SK-N-MC (cell line): Measurements from ENCODE around the gene STK33.

ENCODE experiments used
- DNase-seq: peaks from one replicate; pipeline ENCODE4 v3.0.0-alpha.2; 2011; ENCODE audit warnings: low read depth, low spot score
- H3K27ac ChIP-seq: fragments of 200-600 bp; sonication (generic); 2 replicates; pipeline ENCODE4 v1.5.1; 2016; ENCODE audit warnings: mixed run types
- H3K36me3 ChIP-seq: fragments of 200-600 bp; sonication (generic); 2 replicates; pipeline ENCODE4 v1.6.1; 2017; ENCODE audit warnings: antibody characterized with exemption, low read length, mixed read lengths; ENCODE audit not compliant: insufficient read depth
- H3K4me3 ChIP-seq: fragments of 200-600 bp; sonication (generic); 2 replicates; pipeline ENCODE4 v1.5.1; 2016
- H3K9ac ChIP-seq: fragments of 200-600 bp; sonication (generic); 2 replicates; pipeline ENCODE4 v1.8.0; 2017; ENCODE audit warnings: mixed run types, mixed read lengths; ENCODE audit not compliant: insufficient read length
- H3K9me3 ChIP-seq: fragments of 200-600 bp; sonication (generic); 2 replicates; pipeline ENCODE4 v1.6.1; 2017; ENCODE audit warnings: low read depth, mild to moderate bottlenecking, antibody characterized with exemption, low read length, moderate library complexity, mixed read lengths
- EZH2 ChIP-seq: fragments of 200-600 bp; sonication (generic); IDR thresholded peaks from one replicate; pipeline ENCODE4 v1.6.1; 2017; ENCODE audit warnings: antibody characterized with exemption
- FOXP2 ChIP-seq: optimal IDR thresholded peaks from 2 replicates; pipeline ENCODE3; 2011; ENCODE audit warnings: mild to moderate bottlenecking, moderate library complexity; ENCODE audit not compliant: insufficient read depth; ENCODE audit errors: extremely low read length, control extremely low read depth
- POLR2AphosphoS5 ChIP-seq: IDR thresholded peaks from 2 replicates; pipeline ENCODE4 v1.6.1; 2012; ENCODE audit warnings: mild to moderate bottlenecking, low read depth, low read length, borderline replicate concordance

STK33 gene

GRCh38 chr11:8363921-8364320 lies 230.1 kb downstream of the STK33 start:
- no peak for DNase-seq
- H3K27ac ChIP-seq, result no peak overlapping the region
- no peak overlapping the region for H3K9ac ChIP-seq
- H3K36me3 ChIP-seq, result no peaks in the 10 kb centered on the region
- TF ChIP-seq POLR2AphosphoS5, result no peak
- no peaks in the 10 kb centered on the region for H3K9me3 ChIP-seq
- no peak overlapping the region for H3K4me3 ChIP-seq

DNA sequence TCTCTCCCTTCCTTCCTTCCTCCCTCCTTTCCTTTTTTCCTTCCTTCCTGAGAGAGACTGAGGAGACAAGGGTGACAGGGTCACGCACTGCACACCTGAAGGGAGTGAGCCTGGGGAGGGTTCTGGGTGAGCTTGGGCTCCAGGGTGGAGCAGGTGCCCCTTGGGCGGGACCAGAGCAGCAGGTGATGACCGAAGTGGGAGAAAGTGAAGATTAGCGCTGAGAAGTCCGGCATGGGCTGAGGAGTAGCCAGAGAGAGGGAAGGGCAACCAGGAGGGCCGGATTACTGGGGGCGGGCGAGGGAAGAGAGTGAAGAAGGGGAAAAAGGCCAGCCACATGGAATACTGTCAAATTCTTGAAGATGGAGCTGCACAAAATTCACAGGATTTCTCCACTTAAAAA lies 231.1 kb downstream of the STK33 start:
- no peak for TF ChIP-seq POLR2AphosphoS5
- TF ChIP-seq EZH2, result no peak
- no peak for TF ChIP-seq FOXP2
- no peak for DNase-seq

GRCh38 chr11:8362491-8362890 lies 231.5 kb downstream of the STK33 start:
- H3K27ac ChIP-seq, result no peak overlapping the region
- no peak overlapping the region for H3K9ac ChIP-seq
- H3K4me3 ChIP-seq, result no peak overlapping the region
- H3K9me3 ChIP-seq, result no peaks in the 10 kb centered on the region
- TF ChIP-seq EZH2 (no peak), POLR2AphosphoS5 (no peak), FOXP2 (no peak)
- no peaks in the 10 kb centered on the region for H3K36me3 ChIP-seq
- no peak for DNase-seq

More for the DNA sequence above, 231.1 kb downstream of the STK33 start:
- Histone ChIP-seq H3K36me3 (no peaks in the 10 kb centered on the region), H3K9me3 (no peaks in the 10 kb centered on the region), H3K27ac (no peak overlapping the region), H3K4me3 (no peak overlapping the region), H3K9ac (no peak overlapping the region)

GRCh38 chr11:8361664-8362210 lies 232.3 kb downstream of the STK33 start:
- TF ChIP-seq POLR2AphosphoS5 (no peak), FOXP2 (no peak), EZH2 (no peak)
- H3K27ac ChIP-seq, result no peak overlapping the region
- no peak for DNase-seq
- no peaks in the 10 kb centered on the region for H3K9me3 ChIP-seq
- no peak overlapping the region for H3K9ac ChIP-seq
- no peak overlapping the region for H3K4me3 ChIP-seq
- no peaks in the 10 kb centered on the region for H3K36me3 ChIP-seq

GRCh38 chr11:8361206-8361605 lies 232.8 kb downstream of the STK33 start:
- no peak for DNase-seq
- H3K9me3 ChIP-seq, result no peaks in the 10 kb centered on the region
- TF ChIP-seq POLR2AphosphoS5, result no peak
- TF ChIP-seq EZH2, result no peak

DNA sequence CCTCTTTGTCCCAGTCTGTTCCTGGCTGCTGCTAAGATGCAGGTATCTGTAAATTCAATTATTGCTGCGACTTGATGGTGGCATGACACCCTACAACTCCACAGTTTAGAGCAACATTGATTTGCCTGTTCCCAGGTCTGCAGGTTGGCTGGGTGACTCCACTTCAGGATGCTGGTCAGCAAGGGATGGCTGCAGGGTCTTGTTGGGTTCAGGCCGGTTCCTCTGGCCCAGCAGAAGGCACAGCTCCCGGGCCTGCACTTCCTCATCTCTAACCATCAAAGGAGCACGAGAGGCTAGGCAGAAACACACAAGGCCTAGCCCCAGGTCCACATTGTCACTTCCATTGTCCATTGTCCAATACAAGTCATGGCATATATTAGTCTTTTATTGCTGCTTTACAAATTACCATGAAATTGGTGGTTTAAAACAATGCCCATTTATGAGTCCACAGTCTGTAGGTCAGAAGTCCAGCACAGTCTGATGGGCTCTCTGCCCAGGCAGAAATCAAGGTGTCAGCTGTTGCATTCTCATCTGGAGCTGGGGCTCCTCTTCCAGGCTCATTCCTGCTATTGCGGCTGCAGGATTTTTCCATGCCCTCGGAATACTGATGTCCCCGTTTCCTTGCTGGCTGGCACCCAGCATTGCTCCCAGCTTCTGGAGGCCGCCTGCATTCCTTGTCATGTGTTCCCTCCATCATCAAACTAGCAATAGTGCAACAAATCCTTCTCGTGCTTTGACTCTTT lies 233.8 kb downstream of the STK33 start:
- Histone ChIP-seq H3K27ac (no peak overlapping the region), H3K9ac (no peak overlapping the region), H3K4me3 (no peak overlapping the region), H3K36me3 (no peaks in the 10 kb centered on the region), H3K9me3 (no peaks in the 10 kb centered on the region)
- TF ChIP-seq POLR2AphosphoS5 (no peak), FOXP2 (no peak), EZH2 (no peak)
- DNase-seq, result no peak

More at GRCh38 chr11:8361206-8361605, 232.8 kb downstream of the STK33 start:
- H3K36me3 ChIP-seq, result no peaks in the 10 kb centered on the region
- H3K27ac ChIP-seq, result no peak overlapping the region
- no peak overlapping the region for H3K9ac ChIP-seq
- no peak overlapping the region for H3K4me3 ChIP-seq

GRCh38 chr11:8359521-8359920 lies 234.5 kb downstream of the STK33 start:
- TF ChIP-seq POLR2AphosphoS5 (no peak), FOXP2 (no peak), EZH2 (no peak)
- no peak overlapping the region for H3K4me3 ChIP-seq
- H3K9me3 ChIP-seq, result no peaks in the 10 kb centered on the region
- H3K36me3 ChIP-seq, result no peaks in the 10 kb centered on the region
- H3K27ac ChIP-seq, result no peak overlapping the region
- no peak overlapping the region for H3K9ac ChIP-seq
- DNase-seq, result no peak

GRCh38 chr11:8357891-8358566 lies 236.0 kb downstream of the STK33 start:
- no peaks in the 10 kb centered on the region for H3K36me3 ChIP-seq
- H3K9me3 ChIP-seq, result no peaks in the 10 kb centered on the region
- no peak overlapping the region for H3K27ac ChIP-seq
- no peak overlapping the region for H3K4me3 ChIP-seq
- no peak for DNase-seq
- no peak overlapping the region for H3K9ac ChIP-seq
- TF ChIP-seq FOXP2 (no peak), EZH2 (no peak), POLR2AphosphoS5 (no peak)
